HepG2 (cell line): ENCODE measurements around the gene CD244.

Source experiments
- MTA1 ChIP-seq: sonication (generic); formaldehyde crosslinking; IDR thresholded peaks from 2 replicates; pipeline ENCODE4 v1.4.0; 2020; ENCODE audit warnings: missing genetic modification reagents, mild to moderate bottlenecking, borderline replicate concordance
- POLR2A ChIP-seq, 2 experiments: IDR thresholded peaks; 2 replicates each; pipeline ENCODE4 v1.6.1; 2011; ENCODE audit warnings: low read depth in 2 of 2, low read length in 2 of 2, mild to moderate bottlenecking in 1 of 2, moderate library complexity in 1 of 2; ENCODE audit not compliant: insufficient read depth in 1 of 2
- SMC3 ChIP-seq: IDR thresholded peaks from 2 replicates; pipeline ENCODE4 v1.6.1; 2011; ENCODE audit warnings: low read length, improper control_type of control experiment
- ZNF432 ChIP-seq: sonication (generic); formaldehyde crosslinking; IDR thresholded peaks from 2 replicates; pipeline ENCODE4 v1.5.0; 2020; ENCODE audit warnings: missing genetic modification reagents, mild to moderate bottlenecking, borderline replicate concordance

GRCh38 chr1:160858507-160858906, 4.2 kb downstream of the CD244 start:
- TF ChIP-seq MTA1 (no peak), ZNF432 (CRISPR knock-in tag) (no peak), SMC3 (no peak), POLR2A (IDR thresholded peaks at IDR 0.05; ENCODE audit: insufficient read depth in 1 of 2, low read depth in 2 of 2, low read length in 2 of 2) (no peak)
